NB4 (cell line): ENCODE measurements around the gene ZCCHC24.

ENCODE experiments used
- POLR2A ChIP-seq: IDR thresholded peaks from 2 replicates; pipeline ENCODE4 v1.6.1; 2011; ENCODE audit warnings: mild to moderate bottlenecking; ENCODE audit not compliant: insufficient read length; ENCODE audit errors: extremely low read depth
- TF ChIP-seq, protein P1 (sequence below): IDR thresholded peaks from one replicate; pipeline ENCODE4 v1.5.1; 2012; ENCODE audit warnings: low read depth, low read length

DNA sequence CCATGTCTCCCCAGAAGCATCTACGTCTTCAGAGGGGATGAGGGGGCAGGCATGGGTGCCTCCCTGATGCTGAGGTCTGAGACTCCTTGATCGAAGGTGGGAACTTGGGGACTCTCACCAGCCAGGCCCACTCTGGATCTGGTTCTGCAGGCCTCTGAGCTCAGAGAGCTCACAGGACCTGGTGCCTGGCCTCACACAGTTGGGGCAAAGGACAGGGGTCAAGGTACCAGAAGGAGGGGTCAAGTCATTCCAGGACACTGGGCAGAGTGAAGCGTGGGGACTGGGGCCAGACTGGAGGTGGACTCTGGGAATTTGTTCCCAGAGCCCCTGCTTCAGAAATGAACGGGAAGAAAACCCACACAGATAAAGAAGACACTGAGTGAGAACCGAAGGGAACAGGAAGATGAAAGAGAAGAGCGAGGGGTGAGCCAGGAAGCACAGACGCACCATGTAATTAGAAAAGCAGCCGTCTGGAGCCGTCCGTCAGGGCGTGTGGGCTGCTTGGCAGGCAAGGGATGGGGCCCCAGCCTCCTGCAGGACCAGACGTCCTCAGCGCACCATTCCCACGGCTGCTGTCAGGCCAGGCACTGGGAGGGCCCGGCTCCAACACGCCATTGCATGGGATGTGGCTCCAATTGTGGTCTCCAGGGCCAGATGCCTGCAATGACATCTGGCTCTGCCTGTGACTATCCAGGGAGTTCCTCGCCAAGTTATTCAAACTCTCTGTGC, 47.7 kb downstream of the ZCCHC24 start:
- TF ChIP-seq, protein P1, sequence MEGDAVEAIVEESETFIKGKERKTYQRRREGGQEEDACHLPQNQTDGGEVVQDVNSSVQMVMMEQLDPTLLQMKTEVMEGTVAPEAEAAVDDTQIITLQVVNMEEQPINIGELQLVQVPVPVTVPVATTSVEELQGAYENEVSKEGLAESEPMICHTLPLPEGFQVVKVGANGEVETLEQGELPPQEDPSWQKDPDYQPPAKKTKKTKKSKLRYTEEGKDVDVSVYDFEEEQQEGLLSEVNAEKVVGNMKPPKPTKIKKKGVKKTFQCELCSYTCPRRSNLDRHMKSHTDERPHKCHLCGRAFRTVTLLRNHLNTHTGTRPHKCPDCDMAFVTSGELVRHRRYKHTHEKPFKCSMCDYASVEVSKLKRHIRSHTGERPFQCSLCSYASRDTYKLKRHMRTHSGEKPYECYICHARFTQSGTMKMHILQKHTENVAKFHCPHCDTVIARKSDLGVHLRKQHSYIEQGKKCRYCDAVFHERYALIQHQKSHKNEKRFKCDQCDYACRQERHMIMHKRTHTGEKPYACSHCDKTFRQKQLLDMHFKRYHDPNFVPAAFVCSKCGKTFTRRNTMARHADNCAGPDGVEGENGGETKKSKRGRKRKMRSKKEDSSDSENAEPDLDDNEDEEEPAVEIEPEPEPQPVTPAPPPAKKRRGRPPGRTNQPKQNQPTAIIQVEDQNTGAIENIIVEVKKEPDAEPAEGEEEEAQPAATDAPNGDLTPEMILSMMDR = no peak
- no peak for TF ChIP-seq POLR2A
